Cerebellar nuclear complex (tissue), 1 donor: ENCODE data around the gene GNL3L.
"Not testable (repeated sequence)": the region's sequence is repeated elsewhere in the genome, so short reads cannot be mapped to it uniquely, and the experiment has no call there.

Experiments used
- DNase-seq, 2 experiments: peaks; one replicate each; lab custom pipeline; 2025; lab: John Stamatoyannopoulos, UW

Gene GNL3L

DNA sequence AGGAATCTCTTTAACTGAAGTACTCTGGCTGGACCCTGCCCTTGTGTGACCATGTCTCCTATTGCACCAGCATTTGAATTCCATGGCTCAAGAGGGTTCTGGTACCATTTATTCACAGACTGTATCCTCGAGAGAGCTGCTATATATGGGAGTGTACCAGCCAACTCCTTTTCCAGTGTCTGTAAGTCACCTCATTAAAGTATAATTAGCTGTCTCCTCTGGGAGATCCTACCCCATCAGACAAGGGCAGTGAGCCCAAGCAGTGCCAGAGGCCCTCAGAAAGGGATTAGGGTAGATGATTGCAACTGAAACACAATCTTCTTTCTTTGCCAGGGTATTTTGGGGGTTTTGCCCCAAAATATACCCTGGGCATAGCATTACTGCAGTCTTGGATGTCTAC, 31.6 kb downstream of the GNL3L start:
- DNase-seq = no peak

DNA sequence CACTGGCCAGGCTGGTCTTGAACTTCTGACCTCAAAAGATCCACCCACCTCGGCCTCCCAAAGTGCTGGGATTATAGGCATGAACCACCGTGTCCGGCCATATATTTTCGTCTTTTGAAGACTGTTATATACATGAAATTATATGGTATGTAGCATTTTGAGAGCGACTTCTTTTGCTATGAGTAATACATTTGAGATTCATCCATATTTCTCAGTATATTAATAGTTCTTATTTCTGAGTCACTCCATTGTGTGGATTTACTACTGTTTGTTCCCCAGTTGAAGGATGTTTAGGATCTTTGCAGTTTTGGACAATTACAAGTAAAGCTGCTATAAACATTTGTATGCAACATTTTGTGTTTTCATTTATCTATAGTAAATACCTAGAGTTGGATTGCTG, 34.9 kb downstream of the GNL3L start:
- DNase-seq = no peak

DNA sequence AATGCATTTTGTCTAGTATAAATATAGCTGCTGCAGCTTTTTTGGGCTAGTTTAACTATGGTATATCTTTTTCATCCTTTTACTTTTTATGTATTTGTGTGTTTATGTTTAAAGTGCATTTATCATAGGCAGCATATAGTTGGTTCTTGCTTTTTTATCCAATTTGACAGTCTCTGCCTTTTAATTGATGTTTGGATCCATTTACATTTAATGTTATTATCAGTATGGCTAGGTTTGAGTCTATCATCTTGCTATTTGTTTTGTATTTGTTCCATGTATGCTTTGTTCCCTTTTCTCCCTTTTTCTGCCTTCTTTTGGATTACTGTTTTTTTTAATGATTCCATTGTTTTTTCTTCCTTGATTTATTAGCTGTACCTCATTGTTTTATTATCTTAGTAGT, 40.3 kb downstream of the GNL3L start:
- no peak for DNase-seq

DNA sequence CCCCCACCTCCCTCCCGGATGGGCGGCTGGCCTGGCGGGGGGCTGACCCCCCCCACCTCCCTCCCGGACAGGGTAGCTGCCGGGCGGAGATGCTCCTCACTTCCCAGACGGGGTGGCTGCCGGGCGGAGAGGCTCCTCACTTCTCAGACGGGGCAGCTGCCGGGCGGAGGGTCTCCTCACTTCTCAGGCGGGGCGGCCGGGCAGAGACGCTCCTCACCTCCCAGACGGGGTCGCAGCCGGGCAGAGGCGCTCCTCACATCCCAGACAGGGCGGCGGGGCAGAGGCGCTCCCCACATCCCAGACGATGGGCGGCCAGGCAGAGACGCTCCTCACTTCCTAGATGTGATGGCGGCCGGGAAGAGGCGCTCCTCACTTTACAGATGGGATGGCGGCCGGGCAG, 42.6 kb downstream of the GNL3L start:
- DNase-seq = not testable (repeated sequence)

DNA sequence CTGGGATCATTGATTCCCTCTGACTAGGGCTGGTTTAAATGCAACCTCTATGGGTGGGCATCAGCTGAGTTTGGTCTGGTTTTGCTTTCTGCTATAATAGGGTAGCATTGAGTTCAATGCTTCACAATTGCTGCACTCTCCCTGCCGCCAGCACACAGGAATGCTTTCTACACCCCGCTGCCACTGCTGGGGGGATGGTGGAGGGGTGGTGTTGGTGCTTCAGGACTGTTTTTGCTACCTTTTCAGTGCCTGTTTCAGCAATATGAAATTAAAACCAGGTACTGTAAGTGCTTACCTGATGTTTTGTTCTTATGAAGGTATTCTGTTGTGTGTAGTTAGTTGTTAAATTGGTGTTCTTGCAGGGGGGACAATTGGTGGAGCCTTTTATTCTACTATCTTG, 67.7 kb downstream of the GNL3L start:
- no peak for DNase-seq

DNA sequence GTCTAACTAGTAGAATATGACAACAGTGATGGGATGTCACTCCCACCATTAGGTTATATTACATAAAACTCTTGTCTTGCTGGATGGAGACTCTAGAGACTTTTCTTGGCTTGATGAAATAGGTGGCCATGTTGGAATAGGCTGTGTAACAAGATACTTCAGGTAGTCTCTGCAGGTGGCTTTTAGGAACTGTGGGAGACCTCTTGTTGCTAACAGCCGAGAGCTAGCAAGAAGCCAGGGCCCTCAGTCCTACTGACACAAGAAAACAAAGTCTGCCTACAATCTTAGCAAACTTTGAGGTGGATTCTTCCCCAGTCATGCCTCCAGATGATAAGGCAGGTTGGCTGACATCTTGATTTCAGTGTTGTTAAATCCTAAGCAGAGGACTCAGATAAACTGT, 72.5 kb downstream of the GNL3L start:
- DNase-seq = no peak
